GM12872 (cell line): ENCODE results near the gene CFAP46.

ENCODE experiments used
- CTCF ChIP-seq: IDR thresholded peaks from 3 replicates; pipeline ENCODE4 v1.5.1; 2011; ENCODE audit warnings: low read depth, mild to moderate bottlenecking, low read length, moderate library complexity; ENCODE audit not compliant: insufficient read depth

The CFAP46 gene

GRCh38 chr10:132814469-132814856 lies 127.9 kb downstream of the CFAP46 start:
- no peak for TF ChIP-seq CTCF

GRCh38 chr10:132813560-132814468 lies 128.6 kb downstream of the CFAP46 start:
- no peak for TF ChIP-seq CTCF

GRCh38 chr10:132813001-132813401 lies 129.4 kb downstream of the CFAP46 start:
- no peak for TF ChIP-seq CTCF

- no peak for TF ChIP-seq CTCF
Measured at GRCh38 chr10:132812520-132812919, 129.8 kb downstream of the CFAP46 start.

- no peak for TF ChIP-seq CTCF
Measured at GRCh38 chr10:132811891-132812481, 130.4 kb downstream of the CFAP46 start.

GRCh38 chr10:132810807-132811700 lies 131.3 kb downstream of the CFAP46 start:
- TF ChIP-seq CTCF: no peak
